Uterus (tissue), 4 donors: ENCODE results near the gene CDR2L. TPM values are rescaled to one million over a fixed set of nuclear protein-coding genes. Genes with fewer than 3 reads are reported as not detected.
A peak's percentile ranks its signal among the peaks of the same experiment; 100 is the strongest.

Experiments
- DNase-seq, 2 donors: peaks; one replicate each; pipeline ENCODE4 v3.0.0-alpha.2; 2019 to 2020
- H3K27ac ChIP-seq, 2 donors: fragments of 200-600 bp; sonication (generic); 1 replicate in 1 of 2; 2 replicates in 1 of 2; pipeline ENCODE4 v1.5.1; 2016 to 2018
- H3K27me3 ChIP-seq, 2 donors: fragments of 200-600 bp; sonication (generic); one replicate each; pipeline ENCODE4 v1.5.1; 2018 to 2019; ENCODE audit warnings: control low read depth in 1 of 2
- H3K36me3 ChIP-seq, 2 donors: fragments of 200-600 bp; sonication (generic); one replicate each; pipeline ENCODE4 v1.5.1; 2019; ENCODE audit warnings: control low read depth in 1 of 2
- H3K4me1 ChIP-seq, 2 donors: fragments of 200-600 bp; sonication (generic); one replicate each; pipeline ENCODE4 v1.5.1; 2018 to 2019; ENCODE audit warnings: control low read depth in 1 of 2
- H3K4me3 ChIP-seq, 2 donors: fragments of 200-600 bp; sonication (generic); 1 replicate in 1 of 2; 2 replicates in 1 of 2; pipeline ENCODE4 v1.5.1; 2018 to 2019; ENCODE audit warnings: mild to moderate bottlenecking in 1 of 2
- H3K9me3 ChIP-seq, 2 donors: fragments of 200-600 bp; sonication (generic); one replicate each; pipeline ENCODE4 v1.5.1; 2019; ENCODE audit warnings: control low read depth in 1 of 2
- CTCF ChIP-seq, 4 experiments: fragments of 200-600 bp in 2 of 4; fragments of 450-650 bp in 2 of 4; sonication (generic) in 2 of 4; IDR thresholded peaks; one replicate each; pipeline ENCODE4 v1.5.1; 2016 to 2019; ENCODE audit warnings: antibody characterized with exemption in 4 of 4, mild to moderate bottlenecking in 2 of 4, moderate library complexity in 1 of 4
- POLR2A ChIP-seq, 2 donors: fragments of 450-650 bp; IDR thresholded peaks; one replicate each; pipeline ENCODE4 v1.6.1; 2016; ENCODE audit warnings: antibody characterized with exemption in 2 of 2, mild to moderate bottlenecking in 1 of 2, moderate library complexity in 1 of 2
- intact Hi-C: fragments of 100-400 bp; cut with DNase I; formaldehyde crosslinking; loops from one replicate; pipeline ENCODE4 v1.15.1; 2023; ENCODE audit warnings: low total_unique reads
- total RNA-seq, 4 donors: library from RNA; depleted of rRNA in 3 of 4; stranded (reverse); fragments of >200 nt in 3 of 4; gene quantifications; one replicate each; pipeline versions ENCODE4 v1.1.0 to v1.2.4, GENCODE V29; 2014 to 2023
- donor health status: DM: yes; HTN: yes; CAD: no.

The CDR2L gene
- total RNA-seq, 4 donors from 2014 or later = 4.7 to 25.4 (median 6.7) TPM

DNA sequence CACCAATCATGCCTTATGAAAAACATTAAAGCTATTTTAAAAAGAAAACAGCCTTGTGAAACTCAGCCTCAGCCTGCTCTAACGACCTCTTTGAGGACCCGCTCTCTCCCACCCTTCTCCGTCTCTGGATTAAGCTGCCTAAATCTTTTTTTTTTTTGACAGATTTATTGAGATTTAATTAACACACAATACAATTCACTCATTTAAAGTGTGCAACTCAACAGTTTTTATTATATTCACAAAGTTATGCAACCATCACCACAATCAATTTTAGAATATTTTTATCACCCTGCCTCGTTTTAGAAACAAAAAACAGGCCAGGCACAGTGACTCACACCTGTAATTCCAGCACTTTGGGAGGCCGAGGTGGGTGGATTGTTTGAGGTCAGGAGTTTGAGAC lies 8.4 kb downstream of the CDR2L start:
- intact Hi-C loops = no loop called here
- H3K36me3 ChIP-seq = no peaks in the 10 kb centered on the region
- peak in 1 of 2 donors; percentile 46 for DNase-seq
- no peak for TF ChIP-seq POLR2A (IDR thresholded peaks at IDR 0.05)
- no peak for TF ChIP-seq CTCF (IDR thresholded peaks at IDR 0.05)
- no peaks in the 10 kb centered on the region for H3K9me3 ChIP-seq
- H3K27me3 ChIP-seq = no peaks in the 10 kb centered on the region
- no peak overlapping the region for H3K4me3 ChIP-seq
- H3K4me1 ChIP-seq = no peaks in the 10 kb centered on the region
- H3K27ac ChIP-seq = peak overlapping the region in 1 of 2 donors; percentile 33

GRCh38 chr17:74998783-74999182 lies 11.4 kb downstream of the CDR2L start:
- no peaks in the 10 kb centered on the region for H3K4me1 ChIP-seq
- no peak overlapping the region for H3K4me3 ChIP-seq
- H3K27ac ChIP-seq = no peak overlapping the region
- H3K36me3 ChIP-seq = no peaks in the 10 kb centered on the region
- no peaks in the 10 kb centered on the region for H3K9me3 ChIP-seq
- no peak for DNase-seq
- intact Hi-C loops = no loop called here
- TF ChIP-seq POLR2A (IDR thresholded peaks at IDR 0.05) (no peak), CTCF (IDR thresholded peaks at IDR 0.05) (no peak)
- no peaks in the 10 kb centered on the region for H3K27me3 ChIP-seq

- H3K4me1 ChIP-seq = no peaks in the 10 kb centered on the region
- no peaks in the 10 kb centered on the region for H3K9me3 ChIP-seq
- no peaks in the 10 kb centered on the region for H3K27me3 ChIP-seq
- intact Hi-C loops = no loop called here
- TF ChIP-seq CTCF (IDR thresholded peaks at IDR 0.05) (no peak), POLR2A (IDR thresholded peaks at IDR 0.05) (no peak)
- H3K27ac ChIP-seq = no peak overlapping the region
- DNase-seq = no peak
- no peaks in the 10 kb centered on the region for H3K36me3 ChIP-seq
- no peak overlapping the region for H3K4me3 ChIP-seq
Measured at GRCh38 chr17:74999523-74999922, 12.1 kb downstream of the CDR2L start.

DNA sequence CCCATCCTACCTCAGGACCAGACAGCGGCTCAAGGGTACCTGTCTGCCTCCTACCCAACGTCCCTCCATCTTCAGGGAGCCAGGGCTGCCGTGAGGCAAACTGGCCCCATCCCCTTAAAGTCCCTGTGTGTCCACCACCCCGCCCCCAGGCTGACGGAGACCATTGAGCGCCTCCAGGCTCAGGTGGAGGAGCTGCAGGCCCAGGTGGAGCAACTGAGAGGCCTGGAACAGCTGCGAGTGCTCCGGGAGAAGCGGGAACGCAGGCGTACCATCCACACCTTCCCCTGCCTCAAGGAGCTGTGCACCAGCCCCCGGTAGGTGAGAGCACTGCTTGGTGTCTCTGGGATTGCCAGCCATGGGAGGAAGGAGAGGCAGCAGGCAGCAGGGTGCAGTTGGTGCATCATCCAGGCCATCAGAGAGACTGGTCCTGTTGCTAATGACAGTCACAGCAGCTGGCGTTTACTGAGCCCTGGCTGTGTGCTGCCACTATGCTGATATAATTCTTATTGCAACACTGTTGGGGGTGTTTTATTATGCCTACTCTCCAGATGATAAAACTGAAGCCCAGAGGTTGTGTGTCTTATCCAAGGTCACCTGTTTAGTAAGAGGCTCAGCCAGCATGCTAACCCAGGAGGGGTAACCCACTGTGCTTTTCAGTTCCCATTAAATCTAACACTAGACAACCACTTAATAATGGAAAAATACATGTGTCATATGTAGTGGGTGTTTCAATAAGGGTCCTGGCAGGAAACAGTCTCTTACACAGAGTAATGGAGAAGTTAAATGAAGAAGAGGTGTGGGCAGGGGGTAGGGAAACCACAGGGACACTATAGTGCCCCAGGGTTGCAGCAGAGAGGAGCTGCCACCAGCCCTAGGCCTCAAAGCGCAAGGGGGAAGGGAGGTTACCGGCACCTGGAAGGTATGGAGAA lies 14.7 kb downstream of the CDR2L start:
- no peaks in the 10 kb centered on the region for H3K4me1 ChIP-seq
- H3K27me3 ChIP-seq = no peaks in the 10 kb centered on the region
- H3K4me3 ChIP-seq = no peak overlapping the region
- H3K27ac ChIP-seq = no peak overlapping the region
- H3K9me3 ChIP-seq = no peaks in the 10 kb centered on the region
- no peak for DNase-seq
- TF ChIP-seq CTCF (IDR thresholded peaks at IDR 0.05) = no peak
- TF ChIP-seq POLR2A (IDR thresholded peaks at IDR 0.05) = no peak
- intact Hi-C loops = no loop called here
- H3K36me3 ChIP-seq = no peaks in the 10 kb centered on the region
